DND-41 (cell line): ENCODE data around the gene ZCCHC3.

ENCODE experiments used
- EZH2 ChIP-seq: IDR thresholded peaks from 3 replicates; pipeline ENCODE4 v1.6.1; 2012; ENCODE audit warnings: borderline replicate concordance, low read depth, mild to moderate bottlenecking, moderate library complexity, low read length, inconsistent platforms; ENCODE audit not compliant: severe bottlenecking
- TF ChIP-seq, protein P1 (sequence below): IDR thresholded peaks from 2 replicates; pipeline ENCODE4 v1.5.1; 2012; ENCODE audit warnings: borderline replicate concordance, low read length, moderate library complexity, mild to moderate bottlenecking; ENCODE audit not compliant: poor library complexity, severe bottlenecking; ENCODE audit errors: extremely low read depth

- TF ChIP-seq, protein P1, sequence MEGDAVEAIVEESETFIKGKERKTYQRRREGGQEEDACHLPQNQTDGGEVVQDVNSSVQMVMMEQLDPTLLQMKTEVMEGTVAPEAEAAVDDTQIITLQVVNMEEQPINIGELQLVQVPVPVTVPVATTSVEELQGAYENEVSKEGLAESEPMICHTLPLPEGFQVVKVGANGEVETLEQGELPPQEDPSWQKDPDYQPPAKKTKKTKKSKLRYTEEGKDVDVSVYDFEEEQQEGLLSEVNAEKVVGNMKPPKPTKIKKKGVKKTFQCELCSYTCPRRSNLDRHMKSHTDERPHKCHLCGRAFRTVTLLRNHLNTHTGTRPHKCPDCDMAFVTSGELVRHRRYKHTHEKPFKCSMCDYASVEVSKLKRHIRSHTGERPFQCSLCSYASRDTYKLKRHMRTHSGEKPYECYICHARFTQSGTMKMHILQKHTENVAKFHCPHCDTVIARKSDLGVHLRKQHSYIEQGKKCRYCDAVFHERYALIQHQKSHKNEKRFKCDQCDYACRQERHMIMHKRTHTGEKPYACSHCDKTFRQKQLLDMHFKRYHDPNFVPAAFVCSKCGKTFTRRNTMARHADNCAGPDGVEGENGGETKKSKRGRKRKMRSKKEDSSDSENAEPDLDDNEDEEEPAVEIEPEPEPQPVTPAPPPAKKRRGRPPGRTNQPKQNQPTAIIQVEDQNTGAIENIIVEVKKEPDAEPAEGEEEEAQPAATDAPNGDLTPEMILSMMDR = no peak
- no peak for TF ChIP-seq EZH2
Observed at GRCh38 chr20:270517-270916, 26.9 kb upstream of the ZCCHC3 start.
